Measurements from ENCODE around the gene RABGAP1.

DNA sequence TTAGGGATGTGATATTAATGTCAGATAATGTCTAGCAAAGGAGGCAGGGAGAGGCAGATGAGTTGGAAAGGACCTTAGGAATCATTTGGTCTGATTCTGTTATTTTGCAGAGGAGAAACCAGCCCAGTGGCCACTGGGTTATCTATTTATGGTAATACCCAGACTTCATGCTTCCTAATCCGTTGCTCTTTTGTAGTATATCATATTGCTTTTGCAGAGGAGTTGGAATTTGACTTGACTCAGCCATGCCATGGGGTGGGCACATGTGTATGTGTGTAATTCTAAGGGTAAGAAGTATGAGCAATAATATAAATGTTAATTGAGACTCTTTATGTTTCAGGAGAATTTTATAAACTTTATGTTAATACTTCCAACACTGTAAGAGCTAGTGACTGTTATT lies 100.0 kb downstream of the RABGAP1 start:
- TF ChIP-seq, protein P1, sequence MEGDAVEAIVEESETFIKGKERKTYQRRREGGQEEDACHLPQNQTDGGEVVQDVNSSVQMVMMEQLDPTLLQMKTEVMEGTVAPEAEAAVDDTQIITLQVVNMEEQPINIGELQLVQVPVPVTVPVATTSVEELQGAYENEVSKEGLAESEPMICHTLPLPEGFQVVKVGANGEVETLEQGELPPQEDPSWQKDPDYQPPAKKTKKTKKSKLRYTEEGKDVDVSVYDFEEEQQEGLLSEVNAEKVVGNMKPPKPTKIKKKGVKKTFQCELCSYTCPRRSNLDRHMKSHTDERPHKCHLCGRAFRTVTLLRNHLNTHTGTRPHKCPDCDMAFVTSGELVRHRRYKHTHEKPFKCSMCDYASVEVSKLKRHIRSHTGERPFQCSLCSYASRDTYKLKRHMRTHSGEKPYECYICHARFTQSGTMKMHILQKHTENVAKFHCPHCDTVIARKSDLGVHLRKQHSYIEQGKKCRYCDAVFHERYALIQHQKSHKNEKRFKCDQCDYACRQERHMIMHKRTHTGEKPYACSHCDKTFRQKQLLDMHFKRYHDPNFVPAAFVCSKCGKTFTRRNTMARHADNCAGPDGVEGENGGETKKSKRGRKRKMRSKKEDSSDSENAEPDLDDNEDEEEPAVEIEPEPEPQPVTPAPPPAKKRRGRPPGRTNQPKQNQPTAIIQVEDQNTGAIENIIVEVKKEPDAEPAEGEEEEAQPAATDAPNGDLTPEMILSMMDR (IDR thresholded peaks at IDR 0.05) = no peak
- TF ChIP-seq POLR2AphosphoS5 (IDR thresholded peaks at IDR 0.05; ENCODE audit: insufficient read depth in 1 of 2, low read depth in 1 of 2) (no peak), POLR2A (IDR thresholded peaks at IDR 0.05) (no peak)

Data from vagina (tissue), 2 donors.